CD4-positive, alpha-beta T cell treated with Interleukin-4 for 1 hour (primary cell): ENCODE data around the gene SLC51A.

ENCODE experiments used
- DNase-seq, 2 donors: peaks; one replicate each; pipeline ENCODE4 v3.0.0-alpha.2; 2020 to 2022

SLC51A gene

DNA sequence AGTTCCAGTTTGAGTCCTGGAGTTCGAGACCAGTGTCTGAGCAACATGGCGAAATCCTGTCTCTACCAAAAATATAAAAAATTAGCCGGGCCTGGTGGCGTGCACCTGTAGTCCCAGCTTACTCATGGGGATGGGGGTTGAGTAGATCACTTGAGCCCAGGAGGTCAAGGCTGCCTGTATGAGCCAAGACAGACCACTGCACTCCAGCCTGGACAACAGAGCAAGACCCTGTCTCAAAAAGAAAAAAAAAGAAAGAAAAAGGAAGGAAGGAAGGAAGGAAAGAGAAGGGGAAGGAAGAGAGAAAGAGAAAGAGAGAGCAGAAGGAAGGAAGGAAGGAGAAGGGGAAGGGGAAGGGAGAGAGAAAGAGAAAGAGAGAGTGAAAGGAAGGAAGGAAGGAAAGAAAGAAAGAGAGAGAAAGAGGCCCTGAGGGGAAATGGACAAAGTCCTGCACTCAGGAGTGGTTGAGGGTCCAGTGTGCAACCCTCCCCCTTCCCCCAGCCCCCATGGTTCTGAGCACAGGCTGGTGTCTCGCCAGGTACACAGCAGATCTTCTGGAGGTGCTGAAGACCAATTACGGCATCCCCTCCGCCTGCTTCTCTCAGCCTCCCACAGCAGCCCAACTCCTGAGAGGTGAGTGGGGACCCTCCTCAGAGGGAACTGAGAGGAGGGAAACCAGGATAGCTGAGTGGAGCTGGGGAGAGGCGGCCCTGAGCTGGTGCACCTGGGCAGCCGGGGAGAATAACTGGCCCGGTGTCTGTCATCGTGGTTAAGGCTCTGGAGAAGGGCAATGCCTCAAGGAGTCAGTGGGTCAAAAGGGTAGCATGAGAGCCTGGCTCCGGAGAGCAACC lies 1.2 kb downstream of the SLC51A start:
- DNase-seq = no peak

DNA sequence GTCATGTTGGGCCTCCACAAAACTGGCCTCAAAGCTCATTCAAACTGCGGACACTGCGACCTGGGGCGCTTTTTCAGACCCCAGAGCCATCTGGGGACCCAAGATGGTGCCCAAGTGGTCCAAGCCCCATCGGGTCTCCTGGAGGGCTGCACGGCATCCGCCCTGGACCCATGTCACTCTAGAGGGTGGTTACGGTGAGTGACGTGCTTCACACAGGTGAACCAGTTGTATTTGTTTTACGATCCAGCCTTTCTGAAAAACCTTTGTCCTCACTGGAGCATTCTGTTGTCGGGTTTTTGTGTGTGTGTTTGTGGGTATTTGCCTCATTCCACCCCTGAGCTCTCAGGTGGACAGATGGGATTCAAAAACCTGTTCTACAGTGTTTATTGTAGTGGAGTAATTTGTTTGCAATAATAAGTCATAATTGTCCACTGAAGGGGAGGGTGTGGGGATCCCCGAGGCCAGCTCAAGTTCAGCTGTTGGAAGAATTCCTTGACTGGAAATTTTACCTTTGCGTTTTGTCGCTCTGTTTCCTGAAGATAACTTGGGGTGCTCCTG lies 1.9 kb downstream of the SLC51A start:
- DNase-seq = no peak

DNA sequence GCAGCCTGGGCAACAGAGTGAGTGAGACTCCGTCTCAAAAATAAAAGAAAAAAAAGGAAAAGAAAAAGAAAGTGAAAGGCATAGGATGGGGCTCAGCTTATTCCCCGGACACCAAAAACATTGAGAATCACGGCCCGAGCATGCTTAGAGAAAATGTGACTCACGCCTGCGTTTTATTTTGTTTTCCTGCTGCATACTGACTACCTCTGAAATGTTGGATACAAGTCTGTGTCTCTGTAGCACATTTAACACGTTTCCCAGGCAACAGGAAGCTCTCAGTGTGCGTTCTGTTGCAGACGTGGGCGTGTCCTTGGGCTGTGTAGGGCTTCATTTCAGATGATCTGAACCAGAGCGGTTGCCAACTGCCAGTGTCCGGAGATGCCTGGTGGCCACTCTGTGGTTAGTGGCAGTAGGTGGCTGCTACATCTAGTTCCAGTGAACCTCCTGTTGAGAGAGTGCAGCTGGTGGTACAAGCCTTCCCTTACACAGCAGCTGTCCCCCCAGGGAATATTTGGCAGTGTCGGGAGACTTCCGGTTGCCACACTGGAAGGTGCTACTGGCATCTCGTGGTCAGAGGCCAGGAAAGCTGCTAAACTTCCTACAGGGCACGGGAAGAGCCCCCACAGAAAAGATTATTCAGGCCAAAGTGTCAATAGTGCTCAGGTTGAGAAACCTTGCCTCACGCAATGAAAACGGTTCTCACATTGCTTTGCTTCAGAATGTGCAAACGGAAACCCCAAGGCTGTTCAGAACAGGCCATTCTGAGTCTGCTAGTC lies 3.0 kb downstream of the SLC51A start:
- peak; percentile 66 to 74 for DNase-seq

DNA sequence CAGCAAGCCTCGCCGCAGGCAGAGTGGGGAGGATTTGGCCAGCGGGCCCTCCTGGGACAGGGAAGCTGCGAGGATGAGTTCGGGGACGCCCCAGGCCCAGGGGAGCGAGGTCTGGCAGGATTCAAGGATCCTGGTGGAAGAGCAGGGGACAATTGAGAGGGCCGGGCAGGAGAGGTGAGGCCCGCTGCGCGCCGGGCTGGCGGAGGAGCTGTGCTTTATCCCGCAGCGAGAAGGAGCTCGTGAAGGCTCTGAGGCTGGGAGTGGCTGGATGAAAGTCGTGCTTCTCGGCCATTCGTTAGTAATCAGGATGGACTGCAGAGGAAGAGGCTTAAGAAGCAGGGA lies 3.6 kb downstream of the SLC51A start:
- no peak for DNase-seq

DNA sequence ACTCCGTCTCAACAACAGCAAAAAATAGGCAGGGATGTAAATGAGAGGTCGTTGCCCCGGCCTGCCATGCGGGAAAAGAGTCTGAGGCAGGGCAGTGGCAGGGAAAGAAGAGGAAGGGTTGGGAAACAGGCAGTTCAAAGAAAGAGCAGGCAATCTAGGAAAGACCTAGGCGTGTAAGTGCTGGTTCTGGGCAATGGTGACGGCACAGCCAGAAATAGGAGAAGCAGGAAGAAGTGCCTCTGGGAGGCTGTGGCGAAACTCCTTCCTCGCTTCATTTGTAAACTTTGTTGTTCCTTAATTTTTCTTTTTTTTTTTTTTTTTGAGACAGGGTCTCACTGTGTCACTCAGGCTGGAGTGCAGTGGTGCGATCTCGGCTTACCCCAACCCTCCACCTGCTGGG lies 4.3 kb downstream of the SLC51A start:
- DNase-seq = peak in 1 of 2 donors; percentile 48

DNA sequence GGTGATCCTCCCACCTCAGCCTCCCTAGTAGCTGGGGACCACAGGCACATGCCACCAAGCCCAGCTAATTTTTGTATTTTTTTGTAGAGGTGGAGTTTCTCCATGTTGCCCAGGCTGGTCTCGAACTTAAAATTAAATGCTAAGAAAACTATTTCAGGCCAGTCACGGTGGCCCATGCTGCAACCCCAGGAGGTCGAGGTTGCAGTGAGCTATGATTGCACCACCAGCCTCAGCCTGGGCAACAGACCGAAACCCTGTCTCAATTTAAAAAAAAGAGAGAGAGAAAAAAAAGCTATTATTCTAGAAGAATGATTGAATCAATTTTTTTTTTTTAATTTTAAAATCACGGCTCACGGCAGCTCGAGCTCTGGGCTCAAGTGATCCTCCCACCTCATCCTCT lies 4.7 kb downstream of the SLC51A start:
- no peak for DNase-seq

DNA sequence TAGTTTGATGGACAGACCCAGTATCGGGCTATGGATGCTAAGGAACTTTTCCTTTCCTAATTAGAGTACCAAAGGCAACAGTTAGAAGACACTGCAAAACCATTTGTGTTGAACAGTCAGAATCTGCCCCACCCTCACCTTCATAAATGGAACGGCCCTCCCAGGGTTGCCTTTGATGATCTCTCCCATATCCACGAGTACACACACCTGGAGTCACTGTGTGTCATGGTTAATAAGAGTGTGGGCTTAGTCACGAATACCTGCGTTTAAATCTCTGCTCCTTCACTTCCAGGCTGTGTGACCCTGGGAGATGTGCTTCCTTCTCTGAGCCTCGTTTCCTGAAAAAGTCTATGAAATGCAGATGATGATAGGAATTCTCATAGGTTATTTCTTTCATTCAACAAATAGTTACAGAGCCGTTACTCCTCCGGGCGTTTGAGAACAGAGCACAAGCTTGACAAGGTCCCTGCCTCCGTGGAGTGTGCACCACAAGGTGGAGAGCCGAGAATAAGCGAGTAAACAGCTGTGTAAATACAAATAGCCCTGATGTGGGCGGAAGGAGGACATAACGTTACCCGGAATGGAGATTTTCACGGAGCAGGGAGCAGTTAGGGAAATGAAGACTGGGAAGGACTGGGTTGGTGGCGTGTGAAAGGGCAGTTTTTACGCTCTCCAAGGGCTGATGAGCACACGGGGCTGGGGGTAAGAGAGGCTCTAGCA lies 6.7 kb downstream of the SLC51A start:
- no peak for DNase-seq

DNA sequence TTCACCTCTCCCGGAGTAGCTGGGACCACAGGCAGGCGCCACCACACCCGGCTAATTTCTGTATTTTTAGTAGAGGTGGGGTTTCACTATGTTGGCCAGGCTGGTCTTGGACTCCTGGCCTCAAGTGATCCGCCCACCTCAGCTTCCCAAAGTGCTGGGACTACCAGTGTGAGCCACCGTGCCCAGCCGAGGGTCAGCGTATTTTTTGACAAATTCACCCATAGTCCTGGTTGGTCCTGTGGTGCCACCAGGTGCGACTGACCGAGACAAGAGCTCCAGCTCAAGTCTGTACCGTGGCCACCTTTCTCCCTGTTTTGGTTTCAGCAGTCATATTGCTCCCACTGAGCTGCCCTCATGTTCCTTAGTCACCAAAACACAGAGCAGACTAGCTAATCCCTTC lies 8.8 kb downstream of the SLC51A start:
- DNase-seq = no peak

DNA sequence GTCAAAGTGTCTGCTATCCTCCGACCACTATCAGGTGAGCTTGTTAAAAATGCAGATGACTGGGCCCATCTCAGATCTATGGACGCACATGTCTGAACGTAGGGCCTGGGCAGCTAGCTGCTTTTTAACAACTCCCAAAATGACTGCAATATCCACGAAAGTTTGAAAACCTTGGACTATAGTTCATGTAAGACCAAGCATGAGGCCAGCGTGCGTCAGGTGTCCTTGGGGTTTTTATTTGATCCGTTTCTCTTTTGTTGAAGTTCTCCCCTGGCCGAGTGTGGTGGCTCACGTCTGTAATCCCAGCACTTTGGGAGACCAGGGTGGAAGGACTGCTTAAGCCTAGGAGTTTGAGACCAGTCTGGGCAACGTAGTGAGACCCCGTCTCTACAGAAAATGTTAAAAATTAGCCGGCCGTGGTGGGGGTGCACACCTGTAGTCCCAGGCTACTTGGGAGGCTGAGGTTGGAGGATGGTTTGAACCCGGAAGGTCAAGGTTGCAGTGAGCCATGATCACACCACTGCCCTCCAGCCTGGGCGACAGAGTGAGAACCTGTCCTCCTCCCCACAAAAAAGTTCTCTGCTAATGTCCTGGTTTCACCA lies 9.5 kb downstream of the SLC51A start:
- no peak for DNase-seq

DNA sequence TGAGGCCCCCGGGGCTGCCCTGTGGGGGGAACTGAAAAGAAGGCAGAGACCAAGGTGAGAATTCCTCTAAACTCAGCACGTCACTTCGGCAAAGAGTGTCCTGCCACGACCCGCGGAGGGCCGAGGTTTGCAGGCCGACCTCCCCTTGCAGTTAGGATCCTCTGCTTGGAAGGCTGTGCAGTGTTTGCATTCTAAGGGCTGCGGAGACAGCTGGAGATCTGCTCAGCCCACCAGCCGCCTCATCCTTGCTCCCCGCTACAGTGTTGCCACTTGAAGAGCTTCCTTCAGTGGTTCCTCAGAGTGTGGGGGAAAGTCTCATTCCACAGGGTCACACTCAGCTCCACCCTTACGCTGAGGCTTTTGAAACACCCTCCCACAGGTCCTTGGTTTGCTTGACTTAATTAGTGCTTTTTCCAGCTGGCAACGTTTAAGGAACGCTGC lies 10.8 kb downstream of the SLC51A start:
- DNase-seq = no peak

DNA sequence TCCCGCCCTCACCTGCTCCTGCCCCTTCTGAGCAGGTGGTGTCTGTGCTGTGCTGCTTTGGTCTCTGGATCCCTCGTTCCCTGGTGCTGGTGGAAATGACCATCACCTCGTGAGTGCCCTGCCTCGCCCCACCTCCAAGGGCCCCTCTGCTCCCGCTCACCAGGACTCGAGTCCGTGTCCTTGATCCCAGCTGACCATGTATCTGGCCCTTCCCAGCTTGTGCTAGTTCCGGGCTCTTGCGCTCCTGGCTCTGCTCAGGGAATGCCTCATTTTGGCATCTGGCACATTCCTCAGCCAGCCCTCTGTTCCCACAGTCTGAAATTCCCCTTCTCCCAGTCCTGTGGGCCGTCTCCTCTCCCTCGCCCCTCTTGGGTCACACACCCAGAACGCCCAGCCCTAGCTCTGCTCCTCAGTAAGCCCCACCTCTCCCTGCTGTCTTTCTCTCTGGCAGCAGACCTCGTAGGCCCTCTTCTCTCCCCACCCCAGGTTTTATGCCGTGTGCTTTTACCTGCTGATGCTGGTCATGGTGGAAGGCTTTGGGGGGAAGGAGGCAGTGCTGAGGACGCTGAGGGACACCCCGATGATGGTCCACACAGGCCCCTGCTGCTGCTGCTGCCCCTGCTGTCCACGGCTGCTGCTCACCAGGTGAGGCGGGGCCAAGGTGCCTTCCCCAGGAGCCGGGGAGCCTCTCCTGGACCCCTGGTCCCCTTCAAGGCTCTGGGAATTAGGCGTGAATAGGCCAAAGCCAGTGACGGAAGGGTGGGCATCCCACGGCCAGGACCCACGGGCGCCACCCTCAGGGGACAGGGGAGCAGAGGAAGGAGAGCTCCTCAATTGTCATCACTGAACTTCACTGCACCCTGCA lies 11.5 kb downstream of the SLC51A start:
- DNase-seq = no peak

DNA sequence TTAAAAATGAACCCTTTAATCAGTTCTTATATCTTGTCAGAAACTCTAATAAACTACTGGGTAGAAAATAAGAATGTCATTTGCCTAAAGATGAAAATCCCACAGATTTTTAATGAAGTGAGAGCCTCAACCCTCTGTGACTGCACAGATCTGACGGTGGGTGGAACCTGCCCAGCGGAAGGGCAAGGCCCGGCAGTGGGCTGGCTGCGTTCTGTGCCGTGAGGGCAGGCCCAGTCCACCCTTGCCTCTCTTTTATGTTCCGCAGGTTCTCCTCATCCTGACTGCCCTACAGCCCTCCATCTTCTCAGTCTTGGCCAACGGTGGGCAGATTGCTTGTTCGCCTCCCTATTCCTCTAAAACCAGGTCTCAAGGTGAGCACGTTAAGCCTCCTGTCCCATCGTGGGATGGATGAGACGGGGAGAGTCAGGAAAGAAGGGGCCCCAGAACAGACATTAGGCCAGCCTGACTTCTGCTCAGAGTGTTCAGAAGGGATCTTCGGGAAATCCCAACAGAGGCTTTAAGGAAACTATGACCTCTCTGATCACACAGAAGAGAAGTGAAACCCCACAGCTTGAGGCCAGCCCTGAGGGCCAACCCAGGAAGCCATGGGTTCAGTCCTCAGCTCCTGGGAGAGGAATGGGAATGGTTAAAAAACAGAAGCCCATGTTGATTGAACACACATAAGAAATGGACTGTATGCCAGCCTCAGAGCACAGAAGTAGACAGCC lies 16.0 kb downstream of the SLC51A start:
- DNase-seq = no peak

DNA sequence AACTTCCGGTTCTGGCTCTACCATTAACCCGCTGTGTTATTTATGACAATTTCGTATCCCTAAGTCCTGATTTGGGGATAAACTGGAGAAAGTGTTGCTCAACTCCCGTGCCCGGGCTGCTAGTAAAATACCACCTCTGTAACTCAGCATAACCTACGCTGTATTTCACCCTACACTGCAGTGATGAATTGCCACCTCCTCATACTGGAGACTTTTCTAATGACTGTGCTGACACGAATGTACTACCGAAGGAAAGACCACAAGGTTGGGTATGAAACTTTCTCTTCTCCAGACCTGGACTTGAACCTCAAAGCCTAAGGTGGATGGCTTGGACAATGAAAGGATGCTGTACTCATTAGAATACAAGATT lies 16.5 kb downstream of the SLC51A start:
- DNase-seq = no peak

DNA sequence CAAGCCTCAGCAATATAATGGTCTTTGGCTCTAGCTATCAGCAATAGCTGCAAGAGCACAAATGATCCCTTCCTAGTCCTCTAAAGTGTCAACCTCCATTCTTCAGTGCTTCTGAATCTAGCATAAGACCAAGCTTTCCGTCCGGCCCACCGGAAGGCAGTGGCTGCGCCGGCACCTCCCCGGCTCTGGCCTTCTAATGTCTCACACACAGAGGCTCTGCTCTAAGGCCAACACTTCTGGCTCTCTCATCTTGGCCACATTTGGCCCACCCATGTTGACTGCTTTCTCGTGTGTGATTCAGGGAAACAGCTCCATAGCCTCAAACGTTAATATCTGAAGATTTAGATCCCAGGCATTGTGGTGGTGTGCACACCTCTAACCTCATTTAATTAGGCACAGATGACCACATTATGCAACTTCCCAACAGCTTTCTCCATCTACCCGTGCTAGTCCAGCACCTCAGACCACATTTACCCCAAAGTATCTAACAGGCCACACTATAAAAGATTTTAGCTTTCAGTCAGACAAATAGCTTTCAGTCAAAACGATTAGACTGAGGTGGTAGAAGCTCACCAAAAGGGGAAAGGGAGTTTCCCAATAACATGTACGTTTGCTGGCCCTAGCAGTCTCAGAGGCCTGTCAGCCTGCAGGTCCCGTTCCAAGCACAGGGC lies 19.3 kb downstream of the SLC51A start:
- DNase-seq = no peak

DNA sequence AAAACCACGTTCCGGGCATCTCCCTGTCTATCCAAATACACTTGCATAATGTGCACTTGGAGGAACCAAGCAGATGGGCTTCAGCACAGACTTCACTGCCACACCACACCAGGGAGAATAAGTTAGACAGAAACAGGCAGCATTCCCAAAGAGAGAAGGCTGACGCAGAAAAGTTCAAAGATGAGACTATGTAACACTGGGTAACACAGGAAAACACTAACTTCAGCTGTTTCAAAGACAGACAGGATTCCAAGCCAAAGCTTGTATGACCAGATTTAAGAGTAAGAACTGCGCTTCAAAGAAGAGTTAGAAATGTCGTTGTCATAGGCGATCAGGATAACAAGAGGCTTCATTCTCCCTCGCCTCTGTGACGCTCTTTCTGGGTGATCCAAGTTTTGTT lies 19.9 kb downstream of the SLC51A start:
- DNase-seq = no peak

DNA sequence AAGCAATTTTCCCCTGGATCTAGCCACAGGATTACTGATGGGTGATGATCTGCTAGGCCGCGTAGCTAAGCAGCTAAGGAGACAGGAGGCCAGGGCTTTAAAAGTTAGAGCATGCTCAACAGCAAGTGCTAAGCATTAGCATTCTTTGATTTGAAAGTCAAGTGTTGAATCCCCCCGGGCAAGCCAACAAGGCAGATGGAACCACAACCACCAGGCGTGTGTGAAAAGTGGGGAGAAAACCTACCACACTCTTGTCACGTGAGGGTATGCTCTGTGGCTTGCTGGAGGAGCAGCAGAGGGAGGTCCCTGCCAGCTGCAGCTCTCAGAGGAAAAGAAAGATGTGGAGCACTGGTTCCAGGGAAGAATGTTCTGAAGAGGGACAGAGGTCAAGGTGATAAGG lies 20.9 kb downstream of the SLC51A start:
- peak in 1 of 2 donors; percentile 12 for DNase-seq

DNA sequence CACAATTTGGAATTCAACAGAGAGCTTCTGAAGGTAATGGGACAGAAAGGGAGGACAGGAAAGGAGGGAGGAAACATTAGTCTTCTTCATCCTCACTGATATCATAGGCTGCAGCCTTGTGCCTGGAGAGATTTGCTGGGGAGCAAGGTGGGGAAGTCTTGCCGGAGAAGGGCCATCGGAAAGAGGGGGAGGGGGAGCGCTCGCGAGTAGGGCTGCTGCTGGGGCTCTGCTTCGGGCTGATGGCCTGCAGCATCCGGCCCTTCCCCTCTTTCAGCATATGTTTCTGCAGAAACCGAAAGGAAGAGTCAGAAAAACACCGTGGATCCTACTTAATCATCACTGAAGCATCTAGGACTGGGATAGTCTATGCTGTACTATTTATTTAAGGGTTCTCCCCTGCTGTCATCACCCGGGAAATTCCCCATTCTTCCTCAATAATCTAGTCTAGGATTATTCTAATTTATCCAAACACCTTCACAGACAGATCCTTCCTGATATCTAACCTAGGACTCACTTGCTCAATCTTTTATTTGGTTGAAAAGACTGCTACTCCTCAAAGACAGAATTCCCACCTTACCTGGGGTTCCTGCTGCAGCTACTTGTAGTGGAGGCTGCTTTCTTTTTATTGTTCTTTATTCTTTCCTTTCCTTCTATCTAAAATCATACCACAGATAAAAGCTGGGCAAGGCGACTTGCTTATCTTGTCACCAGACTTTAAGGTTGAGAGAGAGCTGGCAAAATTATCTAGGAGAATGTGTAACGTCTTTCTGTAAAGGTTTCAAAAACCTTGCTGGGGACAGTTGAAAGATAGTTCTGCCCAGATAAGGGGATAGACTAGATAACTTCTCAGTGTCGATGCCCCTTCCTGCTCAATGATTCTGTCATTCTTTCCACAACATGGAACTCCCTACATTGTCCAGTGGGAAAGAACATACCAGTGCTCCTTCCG lies 22.6 kb downstream of the SLC51A start:
- no peak for DNase-seq

DNA sequence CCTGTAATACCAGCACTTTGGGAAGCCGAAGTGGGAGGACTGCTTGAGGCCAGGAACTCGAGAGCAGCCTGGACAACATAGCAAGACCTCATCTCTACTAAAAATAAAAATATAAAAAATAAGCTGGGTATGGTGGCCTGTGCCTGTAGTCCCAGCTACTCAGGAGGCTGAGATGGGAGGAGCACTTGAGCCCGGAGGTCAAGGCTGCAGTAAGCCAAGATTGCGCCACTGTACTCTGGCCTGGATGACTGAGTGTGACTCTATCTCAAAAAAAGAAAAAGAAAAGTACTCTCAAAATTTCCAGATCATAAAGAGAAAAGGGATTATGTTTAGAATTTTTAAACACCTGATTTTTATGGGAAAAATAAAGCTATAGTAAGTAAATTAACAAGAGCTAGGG lies 24.1 kb downstream of the SLC51A start:
- no peak for DNase-seq

DNA sequence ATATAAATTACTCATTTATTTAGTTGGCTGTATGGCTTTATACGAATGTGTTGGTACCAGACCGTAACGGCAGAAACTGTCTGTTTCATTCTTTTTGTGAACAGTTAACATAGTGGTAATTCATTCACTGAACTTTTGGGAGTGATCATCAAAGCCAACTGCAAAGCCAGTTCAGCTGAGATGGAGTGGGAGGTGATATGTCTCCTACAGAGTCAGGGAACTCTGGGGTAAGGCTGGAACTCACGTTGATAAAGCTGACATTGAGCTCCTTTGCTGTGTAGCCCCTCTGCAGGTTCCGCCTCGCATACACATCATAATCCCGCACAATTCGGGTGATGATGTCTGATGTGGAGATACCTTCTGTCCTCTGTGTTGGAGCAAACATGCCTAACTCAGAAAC lies 25.4 kb downstream of the SLC51A start:
- no peak for DNase-seq
